K562 (cell line): ENCODE data around the gene RCOR3. TPM values are rescaled to one million over a fixed set of nuclear protein-coding genes. Genes with fewer than 3 reads are reported as not detected.

ENCODE experiments used
- ATAC-seq: fragments of 200-7000 bp; cut with Tn5 transposase; 3 replicates; pipeline ENCODE4 v1.9.1; 2020; ENCODE audit warnings: moderate library complexity
- BruUV-seq: library from RNA; stranded (reverse); fragments of 400-500 nt; replicated peaks from 2 replicates; lab custom pipeline; 2021; lab: Mats Ljungman, UMichigan
- CTCF ChIA-PET: fragments of 300-600 bp; formaldehyde crosslinking; extraction: SDS; loops from one replicate; lab custom pipeline; 2021; ENCODE audit warnings: low intra/inter-chr PET ratio; lab: Yijun Ruan, JAX
- POLR2A ChIA-PET: fragments of 300-600, 350-650 bp; sonication (Branson Sonifier 250); formaldehyde crosslinking; extraction: SDS; loops from one replicate; lab custom pipeline; 2021; ENCODE audit warnings: antibody characterized with exemption, inconsistent platforms; lab: Yijun Ruan, JAX
- DNase-seq, 4 experiments: peaks; one replicate each; pipeline versions ENCODE4 v3.0.0 to v3.0.0-alpha.2; 2011 to 2018; ENCODE audit warnings: low spot score in 3 of 4, mixed read lengths in 3 of 4; ENCODE audit errors: extremely low read depth in 1 of 4
- FAIRE-seq: peaks from 2 replicates; lab custom pipeline; 2011; peaks lifted over from hg19 to GRCh38; lab: Jason Lieb, UNC
- H2AFZ ChIP-seq: 2 replicates; pipeline ENCODE4 v1.6.0; 2011; ENCODE audit warnings: low read depth, low read length, control low read depth, inconsistent platforms
- H3K27ac ChIP-seq: fragments of 200-600 bp; 3 replicates; pipeline ENCODE4 v1.8.0; 2011; ENCODE audit warnings: low read depth, mild to moderate bottlenecking, control low read depth, inconsistent platforms, low read length, moderate library complexity, mixed read lengths; ENCODE audit errors: extremely low read depth
- H3K27me3 ChIP-seq, 2 experiments: fragments of 300-600 bp in 1 of 2; 2 replicates in 1 of 2; 3 replicates in 1 of 2; pipeline versions ENCODE4 v1.6.0 to v1.8.0; 2011; ENCODE audit warnings: inconsistent platforms in 2 of 2, low read length in 2 of 2, mild to moderate bottlenecking in 1 of 2, mixed read lengths in 1 of 2, moderate library complexity in 1 of 2; ENCODE audit not compliant: control insufficient read depth in 2 of 2, insufficient read depth in 2 of 2
- H3K36me3 ChIP-seq: fragments of 300-600 bp; 3 replicates; pipeline ENCODE4 v1.8.0; 2011; ENCODE audit warnings: mild to moderate bottlenecking, low read length, inconsistent platforms; ENCODE audit not compliant: control insufficient read depth, insufficient read depth
- H3K4me1 ChIP-seq, 2 experiments: fragments of 200-600 bp in 1 of 2; replicated peaks in 1 of 2; 2 replicates in 1 of 2; 3 replicates in 1 of 2; pipeline versions ENCODE4 v1.5.1 to v1.8.0; 2011; ENCODE audit warnings: inconsistent platforms in 2 of 2, low read length in 2 of 2, mild to moderate bottlenecking in 1 of 2, mixed read lengths in 1 of 2, moderate library complexity in 1 of 2; ENCODE audit not compliant: control insufficient read depth in 2 of 2, insufficient read depth in 2 of 2
- H3K4me2 ChIP-seq: 2 replicates; pipeline ENCODE4 v1.6.1; 2011; ENCODE audit warnings: low read length, control low read depth, inconsistent platforms, mixed read lengths; ENCODE audit not compliant: insufficient read depth
- H3K4me3 ChIP-seq: fragments of 200-600 bp; sonication (generic), shearing (Covaris generic); 2 replicates; pipeline ENCODE4 v1.5.1; 2016; ENCODE audit warnings: control low read depth, inconsistent platforms
- H3K79me2 ChIP-seq: fragments of 200-600 bp; 3 replicates; pipeline ENCODE4 v1.8.0; 2011; ENCODE audit warnings: low read length, inconsistent platforms; ENCODE audit not compliant: control insufficient read depth, insufficient read depth
- H3K9ac ChIP-seq, 2 experiments: 2 replicates each; pipeline versions ENCODE4 v1.6.0 to v1.6.1; 2011; ENCODE audit warnings: low read depth in 2 of 2, low read length in 2 of 2, control low read depth in 1 of 2, inconsistent platforms in 1 of 2, mild to moderate bottlenecking in 1 of 2, mixed read lengths in 1 of 2; ENCODE audit not compliant: insufficient read depth in 1 of 2
- H3K9me1 ChIP-seq: one replicate; pipeline ENCODE4 v1.6.0; 2011; ENCODE audit warnings: inconsistent platforms, mild to moderate bottlenecking, low read length, moderate library complexity; ENCODE audit not compliant: control insufficient read depth, insufficient read depth
- H3K9me3 ChIP-seq: replicated peaks from 2 replicates; pipeline ENCODE4 v1.5.1; 2011; ENCODE audit warnings: low read depth, low read length, inconsistent platforms; ENCODE audit not compliant: control insufficient read depth, insufficient read depth
- H4K20me1 ChIP-seq: replicated peaks from 2 replicates; pipeline ENCODE4 v1.6.1; 2011; ENCODE audit warnings: low read length, inconsistent platforms, mixed read lengths; ENCODE audit not compliant: control insufficient read depth, insufficient read depth
- MTA3 ChIP-seq: fragments of 450-650 bp; formaldehyde crosslinking; IDR thresholded peaks from 2 replicates; pipeline ENCODE4 v1.6.1; 2017; ENCODE audit warnings: mild to moderate bottlenecking, borderline replicate concordance
- NFATC3 ChIP-seq: fragments of 450-650 bp; IDR thresholded peaks from 2 replicates; pipeline ENCODE4 v1.6.1; 2017; ENCODE audit warnings: mild to moderate bottlenecking
- RCOR1 ChIP-seq, 2 experiments: IDR thresholded peaks; 2 replicates each; pipeline ENCODE4 v1.6.1; 2012; ENCODE audit warnings: low read depth in 2 of 2, low read length in 2 of 2, borderline replicate concordance in 1 of 2, improper control_type of control experiment in 1 of 2
- TRIM24 ChIP-seq, 2 experiments: fragments of 450-650 bp; IDR thresholded peaks; 2 replicates each; pipeline ENCODE4 v1.6.1; 2016
- ZNF239 ChIP-seq: fragments of 250-450 bp; sonication (Bioruptor Pico); IDR thresholded peaks from 2 replicates; pipeline ENCODE4 v1.4.0; 2020; ENCODE audit warnings: mild to moderate bottlenecking
- WGBS: fragments of 100-300 bp; shearing (Covaris generic); methylation state at CpG from one replicate; pipeline ENCODE4 v1.1.6; 2016; ENCODE audit warnings: low coverage, mixed read lengths; ENCODE audit not compliant: insufficient coverage; ENCODE audit errors: missing lambda C conversion rate; 5-methylcytosine and 5-hydroxymethylcytosine counted together
- in situ Hi-C: fragments of 300-500 bp; cut with MboI; formaldehyde crosslinking; loops from 4 replicates; pipeline ENCODE4 v1.15.0; 2018; ENCODE audit warnings: inconsistent platforms, mixed read lengths
- intact Hi-C: fragments of 100-400 bp; cut with micrococcal nuclease; formaldehyde crosslinking; loops from 2 replicates; pipeline ENCODE4 v1.14.2; 2022
- polyA plus RNA-seq, 8 experiments: library from polyadenylated mRNA; depleted of rRNA in 4 of 8; stranded (reverse) in 5 of 8; unstranded in 3 of 8; fragments of >200 nt; fragmentation: Nextera tagmentation in 2 of 8; fragmentation: Illumina TruSeq in 1 of 8; extraction: Ambion mirVana in 2 of 8; extraction: Trizol in 1 of 8; gene quantifications; 2 replicates each; pipeline versions ENCODE4 v1.2.1 to v1.2.3, GENCODE V29; 2011 to 2014; ENCODE audit warnings: inconsistent platforms in 1 of 8, missing spikeins in 1 of 8
- total RNA-seq, 7 experiments: library from RNA; depleted of rRNA in 6 of 7; stranded (reverse); fragments of >200 nt in 6 of 7; fragmentation: Illumina TruSeq in 2 of 7; extraction: Trizol in 2 of 7; gene quantifications; 2 replicates each; pipeline versions ENCODE4 v1.2.1 to v1.2.3, GENCODE V29; 2011 to 2021; ENCODE audit warnings: low replicate concordance in 1 of 7
- TF ChIP-seq, protein P1 (sequence below): conservative IDR thresholded peaks from 2 replicates; pipeline ENCODE4 v1.6.1; 2011; ENCODE audit warnings: low read depth, mild to moderate bottlenecking, low read length; ENCODE audit not compliant: control insufficient read depth

Gene RCOR3
- total and polyA plus RNA-seq, 9 of the 15 experiments (the other 6 are each of a cell fraction or from before 2014, with no cell fraction given), result 9.7 to 42.7 (median 29.5) TPM

DNA sequence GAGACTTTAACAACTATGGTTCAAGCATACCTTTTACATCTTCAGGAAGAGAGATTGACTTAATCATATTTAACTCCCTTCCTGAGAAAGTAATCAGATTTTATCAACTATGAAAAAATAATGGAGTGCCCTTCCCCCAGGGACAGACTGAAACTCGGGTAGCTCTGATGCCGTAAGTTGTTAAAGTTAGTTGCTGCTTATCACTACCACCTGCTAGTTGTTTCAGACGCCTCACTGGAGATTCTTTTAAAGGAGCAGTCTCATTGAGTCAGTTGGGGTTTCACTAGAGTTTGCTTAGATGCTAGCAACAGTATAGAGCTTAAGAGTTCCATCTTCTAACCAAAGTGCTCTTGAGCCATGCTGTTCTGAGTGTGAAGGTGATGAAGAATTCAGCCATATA lies 50.5 kb downstream of the RCOR3 start (continued):
- TF ChIP-seq RCOR1 (IDR thresholded peaks at IDR 0.05; ENCODE audit: borderline replicate concordance in 1 of 2, low read depth in 2 of 2, low read length in 2 of 2) (0 out of 4 replicates have a peak, but pooled peaks of 1 of the 2 experiments have one; percentile 11), NFATC3 (no peak; the same call in 1 of the 2 replicates), TRIM24 (IDR thresholded peaks at IDR 0.05) (peak in 1 of 2 experiments; percentile 62; a peak in 2 of 4 replicates)
- TF ChIP-seq, protein P1, sequence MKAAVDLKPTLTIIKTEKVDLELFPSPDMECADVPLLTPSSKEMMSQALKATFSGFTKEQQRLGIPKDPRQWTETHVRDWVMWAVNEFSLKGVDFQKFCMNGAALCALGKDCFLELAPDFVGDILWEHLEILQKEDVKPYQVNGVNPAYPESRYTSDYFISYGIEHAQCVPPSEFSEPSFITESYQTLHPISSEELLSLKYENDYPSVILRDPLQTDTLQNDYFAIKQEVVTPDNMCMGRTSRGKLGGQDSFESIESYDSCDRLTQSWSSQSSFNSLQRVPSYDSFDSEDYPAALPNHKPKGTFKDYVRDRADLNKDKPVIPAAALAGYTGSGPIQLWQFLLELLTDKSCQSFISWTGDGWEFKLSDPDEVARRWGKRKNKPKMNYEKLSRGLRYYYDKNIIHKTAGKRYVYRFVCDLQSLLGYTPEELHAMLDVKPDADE, result no peak
- TF ChIP-seq, all 486 proteins: peak for 32

DNA sequence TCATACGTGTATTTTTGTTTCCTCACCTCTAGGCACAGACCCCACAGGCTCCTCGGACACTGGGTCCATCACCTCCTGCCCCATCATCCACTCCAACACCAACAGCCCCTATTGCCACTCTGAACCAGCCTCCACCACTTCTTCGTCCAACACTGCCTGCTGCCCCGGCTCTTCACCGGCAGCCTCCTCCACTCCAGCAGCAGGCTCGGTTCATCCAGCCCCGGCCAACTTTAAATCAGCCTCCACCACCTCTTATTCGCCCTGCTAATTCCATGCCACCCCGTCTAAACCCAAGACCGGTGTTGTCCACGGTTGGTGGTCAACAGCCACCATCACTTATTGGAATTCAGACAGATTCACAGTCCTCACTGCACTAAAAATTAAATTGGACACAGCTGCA lies 54.2 kb downstream of the RCOR3 start:
- peaks cover 0 to 6% of the 10 kb centered on the region in 2 experiments; a peak in 2 of 5 replicates for H3K4me1 ChIP-seq
- no peak overlapping the region for H3K27ac ChIP-seq
- ATAC-seq (no peak), DNase-seq (no peak), FAIRE-seq (no peak)
- H3K79me2 ChIP-seq, result no peaks in the 10 kb centered on the region
- H4K20me1 ChIP-seq, result no peaks in the 10 kb centered on the region
- POLR2A ChIA-PET, result no interaction called here
- H3K4me3 ChIP-seq, result no peak overlapping the region
- H3K36me3 ChIP-seq, result peaks cover 43% of the 10 kb centered on the region
- no peak overlapping the region for H2AFZ ChIP-seq
- no TSS peak for BruUV-seq
- H3K9me1 ChIP-seq, result no peaks in the 10 kb centered on the region
- in situ Hi-C loops, result no loop called here
- no peak overlapping the region for H3K4me2 ChIP-seq
- intact Hi-C loops, result no loop called here
- H3K9ac ChIP-seq, result no peak overlapping the region
- no peaks in the 10 kb centered on the region for H3K27me3 ChIP-seq
- TF ChIP-seq ZNF239 (CRISPR knock-in tag) (no peak), MTA3 (no peak)
- TF ChIP-seq, all 486 proteins: peak for 0
- WGBS, result 92% methylated on average over 11 of the region's 11 CpGs
- CTCF ChIA-PET, result interaction anchor here (0.6 kb wide), 1 partner anchor 29 kb away, joined by 3 read pairs; no protein-coding TSS in a partner anchor
- no peaks in the 10 kb centered on the region for H3K9me3 ChIP-seq
